Esophagus muscularis mucosa (tissue), 4 donors: ENCODE measurements around the gene AFG1L. TPM values are rescaled to one million over a fixed set of nuclear protein-coding genes. Genes with fewer than 3 reads are reported as not detected.
"Not testable (repeated sequence)": the region's sequence is repeated elsewhere in the genome, so short reads cannot be mapped to it uniquely, and the experiment has no call there.

Experiments
- DNase-seq: peaks from one replicate; pipeline ENCODE4 v3.0.0-alpha.2; 2017; ENCODE audit errors: extremely low spot score
- H3K27ac ChIP-seq, 4 donors: fragments of 200-600 bp; sonication (generic); replicated peaks in 1 of 4; 1 replicate in 3 of 4; 2 replicates in 1 of 4; pipeline ENCODE4 v1.5.1; 2016 to 2019; ENCODE audit warnings: mild to moderate bottlenecking in 1 of 4
- H3K27me3 ChIP-seq, 4 donors: fragments of 200-600 bp; sonication (generic); one replicate each; pipeline versions ENCODE4 v1.5.1 to v1.6.0; 2016 to 2019
- H3K36me3 ChIP-seq, 4 donors: fragments of 200-600 bp; sonication (generic); one replicate each; pipeline ENCODE4 v1.5.1; 2016 to 2019
- H3K4me1 ChIP-seq, 4 donors: fragments of 200-600 bp; sonication (generic); one replicate each; pipeline ENCODE4 v1.5.1; 2016 to 2019
- H3K4me3 ChIP-seq, 4 donors: fragments of 200-600 bp; sonication (generic); 1 replicate in 2 of 4; 2 replicates in 2 of 4; pipeline ENCODE4 v1.5.1; 2016 to 2019; ENCODE audit warnings: mild to moderate bottlenecking in 4 of 4, moderate library complexity in 1 of 4
- H3K9me3 ChIP-seq, 4 donors: fragments of 200-600 bp; sonication (generic); 1 replicate in 3 of 4; 2 replicates in 1 of 4; pipeline ENCODE4 v1.5.1; 2016 to 2019
- EP300 ChIP-seq: sonication (generic); formaldehyde crosslinking; IDR thresholded peaks from one replicate; pipeline ENCODE4 v1.6.1; 2017; ENCODE audit warnings: antibody characterized with exemption
- POLR2A ChIP-seq: fragments of 450-650 bp; IDR thresholded peaks from one replicate; pipeline ENCODE4 v1.6.1; 2017; ENCODE audit warnings: antibody characterized with exemption, moderate library complexity, mild to moderate bottlenecking, low read depth
- POLR2AphosphoS5 ChIP-seq, 2 donors: sonication (generic); formaldehyde crosslinking; IDR thresholded peaks; one replicate each; pipeline ENCODE4 v1.6.1; 2017; ENCODE audit warnings: antibody characterized with exemption in 2 of 2
- WGBS: methylation state at CpG from one replicate; pipeline ENCODE4 v1.1.5; 2018; 5-methylcytosine and 5-hydroxymethylcytosine counted together
- intact Hi-C: fragments of 100-400 bp; cut with DNase I; formaldehyde crosslinking; loops from one replicate; pipeline ENCODE4 v1.15.1; 2023
- total RNA-seq, 4 donors: library from RNA; depleted of rRNA; stranded (reverse); fragments of >200 nt; gene quantifications; one replicate each; pipeline versions ENCODE4 v1.1.0 to v1.2.1, GENCODE V29; 2016
- TF ChIP-seq, protein P1 (sequence below), 3 experiments: fragments of 200-600 bp in 2 of 3; fragments of 450-650 bp in 1 of 3; sonication (generic) in 2 of 3; IDR thresholded peaks; one replicate each; pipeline ENCODE4 v1.5.1; 2017 to 2019; ENCODE audit warnings: antibody characterized with exemption in 3 of 3, mild to moderate bottlenecking in 2 of 3, moderate library complexity in 1 of 3

AFG1L gene
- total RNA-seq, 4 donors from 2014 or later: 1.5 to 5.4 (median 3.3) TPM

DNA sequence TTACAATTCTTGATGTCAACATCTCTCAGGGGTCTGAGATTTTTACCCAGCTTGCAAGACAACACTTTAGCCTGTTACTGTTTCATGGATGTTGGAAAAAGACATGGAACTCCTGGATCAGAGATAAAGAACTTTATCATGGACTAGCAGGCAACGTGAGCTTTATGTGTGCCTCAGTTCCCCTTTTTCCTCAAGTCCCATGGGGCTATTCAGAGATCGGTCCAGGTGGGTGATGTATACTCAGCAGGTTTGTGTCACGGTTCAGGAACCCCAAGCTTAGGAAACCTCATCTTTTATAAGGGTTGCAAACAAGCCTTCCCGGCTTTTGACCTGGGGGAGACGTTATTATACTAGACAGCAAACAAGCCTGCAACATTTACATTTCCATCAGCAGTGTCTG is 15.0 kb downstream of the AFG1L start:
- TF ChIP-seq POLR2AphosphoS5 (IDR thresholded peaks at IDR 0.05): no peak
- Histone ChIP-seq H3K36me3 (no peaks in the 10 kb centered on the region), H3K27ac (no peak overlapping the region), H3K4me3 (no peak overlapping the region), H3K9me3 (no peaks in the 10 kb centered on the region), H3K27me3 (no peaks in the 10 kb centered on the region), H3K4me1 (no peaks in the 10 kb centered on the region)
- DNase-seq: no peak
- WGBS: 99% methylated on average over 5 of the region's 5 CpGs
- intact Hi-C loops: no loop called here

DNA sequence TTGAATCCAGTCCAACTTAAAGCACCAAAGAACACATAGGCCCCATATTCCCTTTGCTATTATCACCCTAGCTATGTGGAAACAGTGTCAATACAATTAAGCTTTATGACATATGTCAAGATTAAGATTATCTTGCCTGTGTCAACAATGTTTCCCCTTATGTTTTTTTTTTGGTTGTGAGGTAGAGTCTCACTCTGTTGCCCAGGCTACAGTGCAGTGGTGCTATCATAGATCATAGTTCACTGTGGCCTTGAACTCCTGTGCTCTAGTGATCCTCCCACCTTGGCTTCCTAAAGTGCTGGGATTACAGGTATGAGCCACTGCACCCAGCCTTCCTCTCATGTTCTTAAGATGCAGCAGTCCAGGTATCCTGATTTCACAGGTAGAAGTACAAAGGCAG is 17.8 kb downstream of the AFG1L start:
- Histone ChIP-seq H3K4me3 (no peak overlapping the region), H3K4me1 (no peaks in the 10 kb centered on the region), H3K36me3 (no peaks in the 10 kb centered on the region), H3K27me3 (no peaks in the 10 kb centered on the region), H3K27ac (no peak overlapping the region), H3K9me3 (no peaks in the 10 kb centered on the region)
- TF ChIP-seq POLR2A: no peak
- TF ChIP-seq, protein P1, sequence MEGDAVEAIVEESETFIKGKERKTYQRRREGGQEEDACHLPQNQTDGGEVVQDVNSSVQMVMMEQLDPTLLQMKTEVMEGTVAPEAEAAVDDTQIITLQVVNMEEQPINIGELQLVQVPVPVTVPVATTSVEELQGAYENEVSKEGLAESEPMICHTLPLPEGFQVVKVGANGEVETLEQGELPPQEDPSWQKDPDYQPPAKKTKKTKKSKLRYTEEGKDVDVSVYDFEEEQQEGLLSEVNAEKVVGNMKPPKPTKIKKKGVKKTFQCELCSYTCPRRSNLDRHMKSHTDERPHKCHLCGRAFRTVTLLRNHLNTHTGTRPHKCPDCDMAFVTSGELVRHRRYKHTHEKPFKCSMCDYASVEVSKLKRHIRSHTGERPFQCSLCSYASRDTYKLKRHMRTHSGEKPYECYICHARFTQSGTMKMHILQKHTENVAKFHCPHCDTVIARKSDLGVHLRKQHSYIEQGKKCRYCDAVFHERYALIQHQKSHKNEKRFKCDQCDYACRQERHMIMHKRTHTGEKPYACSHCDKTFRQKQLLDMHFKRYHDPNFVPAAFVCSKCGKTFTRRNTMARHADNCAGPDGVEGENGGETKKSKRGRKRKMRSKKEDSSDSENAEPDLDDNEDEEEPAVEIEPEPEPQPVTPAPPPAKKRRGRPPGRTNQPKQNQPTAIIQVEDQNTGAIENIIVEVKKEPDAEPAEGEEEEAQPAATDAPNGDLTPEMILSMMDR (IDR thresholded peaks at IDR 0.05): no peak
- TF ChIP-seq POLR2AphosphoS5 (IDR thresholded peaks at IDR 0.05): no peak
- no peak for TF ChIP-seq EP300
- DNase-seq: no peak
- intact Hi-C loops: no loop called here

DNA sequence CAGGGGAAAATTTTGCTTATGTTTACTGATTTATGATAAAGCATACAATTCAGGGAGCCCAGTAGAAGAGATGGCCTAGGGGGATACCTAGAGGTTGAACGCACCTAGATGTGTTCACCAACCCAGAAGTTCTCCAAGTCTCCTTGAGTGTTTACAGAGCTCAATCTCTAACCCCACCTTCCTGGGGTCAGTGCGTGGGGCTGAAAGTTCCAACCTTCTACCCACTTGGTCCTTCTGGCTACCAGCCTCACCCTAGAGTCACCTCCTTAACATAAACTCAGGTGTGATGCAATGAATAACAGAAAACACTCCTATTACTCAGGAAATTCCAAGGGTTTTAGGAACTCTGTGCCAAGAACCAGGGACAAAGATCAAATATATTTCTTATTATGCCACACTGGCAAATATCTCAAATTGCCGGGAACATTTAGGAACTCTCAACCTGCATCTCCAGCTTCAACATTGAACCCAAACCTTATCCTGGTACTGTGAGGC is 26.4 kb downstream of the AFG1L start:
- 95% methylated on average over 2 of the region's 3 CpGs for WGBS
- Histone ChIP-seq H3K9me3 (no peaks in the 10 kb centered on the region), H3K27me3 (no peaks in the 10 kb centered on the region), H3K27ac (no peak overlapping the region), H3K4me3 (no peak overlapping the region), H3K4me1 (peaks cover 0 to 10% (median 4%) of the 10 kb centered on the region in 4 donors), H3K36me3 (peaks cover 0 to 20% (median 11%) of the 10 kb centered on the region in 4 donors)
- no peak for DNase-seq
- intact Hi-C loops: no loop called here
- TF ChIP-seq POLR2A: no peak
- TF ChIP-seq, protein P1 (IDR thresholded peaks at IDR 0.05): no peak
- no peak for TF ChIP-seq POLR2AphosphoS5 (IDR thresholded peaks at IDR 0.05)
- no peak for TF ChIP-seq EP300

DNA sequence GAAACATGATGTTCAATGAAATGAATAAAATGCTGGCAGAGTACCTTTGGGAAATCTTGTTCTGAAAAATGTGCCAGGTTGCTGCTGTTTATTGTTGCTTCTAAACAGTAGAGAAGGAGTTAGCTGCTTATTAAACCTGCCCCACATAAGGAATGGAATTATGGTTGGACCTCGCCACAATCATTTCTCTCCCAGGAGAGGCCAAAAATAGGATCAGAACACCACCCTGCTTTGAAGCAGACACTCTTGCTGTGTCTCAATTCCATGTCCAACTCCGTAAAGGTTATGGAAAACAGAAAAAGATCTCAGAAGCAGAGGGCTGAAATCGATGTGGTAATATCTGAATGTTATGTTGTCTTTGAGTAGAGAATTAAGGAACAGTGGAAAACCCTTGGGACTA is 27.9 kb downstream of the AFG1L start:
- DNase-seq: no peak
- Histone ChIP-seq H3K27me3 (no peaks in the 10 kb centered on the region), H3K36me3 (peaks cover 4 to 26% (median 15%) of the 10 kb centered on the region in 4 donors), H3K27ac (no peak overlapping the region), H3K4me1 (peaks cover 0 to 10% (median 4%) of the 10 kb centered on the region in 4 donors), H3K9me3 (no peaks in the 10 kb centered on the region), H3K4me3 (no peak overlapping the region)
- intact Hi-C loops: no loop called here
- TF ChIP-seq POLR2AphosphoS5 (IDR thresholded peaks at IDR 0.05) (no peak), EP300 (no peak), POLR2A (no peak)
- TF ChIP-seq, protein P1 (IDR thresholded peaks at IDR 0.05): no peak
- WGBS: 81% methylated on average over 3 of the region's 3 CpGs

DNA sequence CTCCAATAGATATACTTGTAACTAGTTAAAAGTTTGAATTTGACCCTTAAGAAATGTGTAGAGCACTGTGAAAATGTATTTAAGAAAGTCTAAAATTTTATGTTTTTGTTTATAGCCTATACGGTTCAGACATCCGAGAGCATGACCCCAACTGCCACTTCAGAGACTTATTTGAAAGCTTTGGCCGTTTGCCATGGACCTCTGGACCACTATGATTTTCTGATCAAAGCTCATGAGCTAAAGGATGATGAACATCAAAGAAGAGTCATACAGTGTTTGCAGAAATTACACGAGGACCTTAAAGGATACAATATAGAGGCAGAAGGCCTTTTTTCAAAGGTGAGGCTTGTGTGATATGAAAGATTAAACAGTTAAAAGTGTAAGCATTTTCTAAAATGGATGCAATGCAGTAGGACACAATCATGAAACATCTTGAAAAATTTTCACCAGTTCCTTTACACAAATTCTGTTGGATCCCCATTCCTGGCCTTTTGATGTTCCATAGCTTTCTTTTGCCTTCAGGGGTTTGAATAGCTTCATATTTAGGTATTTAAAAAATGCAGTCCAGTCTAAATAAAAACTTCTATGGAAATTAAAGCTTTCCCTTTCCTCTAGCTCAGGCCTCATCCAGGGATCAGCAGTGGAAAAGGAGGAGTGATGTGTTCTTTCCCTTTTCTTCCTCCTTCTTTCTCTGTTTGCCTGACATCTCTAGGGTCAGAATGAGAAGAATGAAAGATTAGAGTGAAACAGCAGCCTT is 29.0 kb downstream of the AFG1L start:
- TF ChIP-seq POLR2A (no peak), POLR2AphosphoS5 (IDR thresholded peaks at IDR 0.05) (no peak), EP300 (no peak)
- TF ChIP-seq, protein P1 (IDR thresholded peaks at IDR 0.05): no peak
- H3K36me3 ChIP-seq: peaks cover 4 to 30% (median 17%) of the 10 kb centered on the region in 4 donors
- WGBS: 79% methylated on average over 4 of the region's 4 CpGs

DNA sequence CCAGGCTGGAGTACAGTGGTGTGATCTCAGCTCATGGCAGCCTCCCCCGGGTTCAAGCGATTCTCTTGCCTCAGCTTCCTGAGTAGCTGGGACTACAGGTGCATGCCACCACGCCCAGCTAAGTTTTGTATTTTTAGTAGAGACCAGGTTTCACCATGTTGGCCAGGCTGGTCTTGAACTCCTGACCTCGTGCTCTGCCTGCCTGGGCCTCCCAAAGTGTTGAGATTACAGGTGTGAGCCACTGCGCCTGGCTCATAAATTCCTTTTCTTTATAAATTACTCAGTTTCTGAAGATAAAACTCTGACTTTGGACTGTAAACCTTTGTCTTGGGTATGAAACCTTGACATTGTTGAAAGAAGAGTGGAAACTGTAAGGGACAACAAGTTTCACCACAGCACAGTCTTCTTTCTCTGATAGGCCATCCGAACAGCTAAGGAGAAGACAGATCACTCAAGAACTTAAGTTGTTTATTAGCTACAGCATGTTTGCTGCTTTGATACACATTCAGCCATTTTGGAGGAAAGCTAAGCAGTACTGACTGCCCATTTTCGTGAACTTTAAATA is 35.4 kb downstream of the AFG1L start:
- intact Hi-C loops, DNase-seq, H3K4me3 ChIP-seq, H3K27ac ChIP-seq, H3K4me1 ChIP-seq, H3K9me3 ChIP-seq, H3K27me3 ChIP-seq: not testable (repeated sequence)
- WGBS: 96% methylated on average over 7 of the region's 7 CpGs
- peaks cover 0 to 16% (median 11%) of the 10 kb centered on the region in 4 donors for H3K36me3 ChIP-seq

More for the DNA sequence above, 29.0 kb downstream of the AFG1L start:
- no peak for DNase-seq
- Histone ChIP-seq H3K27ac (no peak overlapping the region), H3K9me3 (no peaks in the 10 kb centered on the region), H3K27me3 (no peaks in the 10 kb centered on the region), H3K4me3 (no peak overlapping the region), H3K4me1 (peaks cover 0 to 10% (median 4%) of the 10 kb centered on the region in 4 donors)
- intact Hi-C loops: no loop called here
